GM12878 (cell line): ENCODE results near the gene SP2. TPM values are rescaled to one million over a fixed set of nuclear protein-coding genes. Genes with fewer than 3 reads are reported as not detected.

Experiments used
- ATAC-seq: fragments of 200-7000 bp; cut with Tn5 transposase; 3 replicates; pipeline ENCODE4 v1.9.1; 2020; ENCODE audit warnings: mild to moderate bottlenecking, moderate library complexity
- BruUV-seq: library from RNA; stranded (reverse); fragments of 400-500 nt; replicated peaks from 2 replicates; lab custom pipeline; 2021; lab: Mats Ljungman, UMichigan
- CTCF ChIA-PET: fragments of 300-600 bp; sonication (Branson Sonifier 250); formaldehyde crosslinking; extraction: SDS; loops from one replicate; lab custom pipeline; 2021; ENCODE audit warnings: inconsistent platforms; lab: Yijun Ruan, JAX
- POLR2A ChIA-PET: fragments of 350-600 bp; formaldehyde crosslinking; extraction: SDS; loops from one replicate; lab custom pipeline; 2021; ENCODE audit warnings: inconsistent platforms; lab: Charles Lee
- RAD21 ChIA-PET: fragments of 300-600 bp; sonication (Branson Sonifier 250); formaldehyde crosslinking; loops from one replicate; lab custom pipeline; 2023; ENCODE audit warnings: antibody characterized with exemption; ENCODE audit not compliant: unreplicated experiment; lab: Charles Lee
- SMC1A ChIA-PET: fragments of 300-600 bp; sonication (Branson Sonifier 250); formaldehyde crosslinking; loops from one replicate; lab custom pipeline; 2023; ENCODE audit not compliant: unreplicated experiment, uncharacterized antibody; lab: Charles Lee
- DNase-seq: peaks from one replicate; pipeline ENCODE4 v3.0.0-alpha.2; 2011; ENCODE audit warnings: low read depth, low spot score
- FAIRE-seq: peaks from 3 replicates; lab custom pipeline; 2011; peaks lifted over from hg19 to GRCh38; lab: Jason Lieb, UNC
- H2AFZ ChIP-seq: 2 replicates; pipeline ENCODE4 v1.6.0; 2011; ENCODE audit warnings: low read depth, low read length, control low read depth; ENCODE audit not compliant: control insufficient read depth
- H3K27ac ChIP-seq: 2 replicates; pipeline ENCODE4 v1.5.1; 2011; ENCODE audit warnings: control low read depth; ENCODE audit not compliant: control insufficient read depth, insufficient read depth
- H3K27me3 ChIP-seq, 2 experiments: replicated peaks in 1 of 2; 2 replicates each; pipeline versions ENCODE4 v1.6.0 to v1.6.1; 2011; ENCODE audit warnings: low read length in 1 of 2; ENCODE audit not compliant: control insufficient read depth in 2 of 2, insufficient read depth in 2 of 2
- H3K36me3 ChIP-seq, 2 experiments: 2 replicates each; pipeline ENCODE4 v1.5.1; 2011; ENCODE audit warnings: low read length in 1 of 2; ENCODE audit not compliant: control insufficient read depth in 2 of 2, insufficient read depth in 2 of 2
- H3K4me1 ChIP-seq: 2 replicates; pipeline ENCODE4 v1.6.1; 2011; ENCODE audit warnings: mild to moderate bottlenecking, low read length, moderate library complexity, mixed read lengths; ENCODE audit not compliant: control insufficient read depth, insufficient read depth
- H3K4me2 ChIP-seq: 2 replicates; pipeline ENCODE4 v1.6.0; 2011; ENCODE audit warnings: control low read depth; ENCODE audit not compliant: control insufficient read depth, insufficient read depth
- H3K4me3 ChIP-seq: fragments of 200-600 bp; sonication (generic); 2 replicates; pipeline ENCODE4 v1.5.1; 2016
- H3K79me2 ChIP-seq: 2 replicates; pipeline ENCODE4 v1.6.0; 2011; ENCODE audit warnings: low read length; ENCODE audit not compliant: control insufficient read depth, insufficient read depth
- H3K9ac ChIP-seq: 2 replicates; pipeline ENCODE4 v1.8.0; 2011; ENCODE audit warnings: low read length, control low read depth, mixed read lengths; ENCODE audit not compliant: control insufficient read depth, insufficient read depth
- H3K9me3 ChIP-seq: replicated peaks from 3 replicates; pipeline ENCODE4 v1.5.1; 2011; ENCODE audit warnings: mild to moderate bottlenecking, low read length; ENCODE audit not compliant: control insufficient read depth, insufficient read depth
- H4K20me1 ChIP-seq: 2 replicates; pipeline ENCODE4 v1.6.0; 2011; ENCODE audit not compliant: control insufficient read depth, insufficient read depth
- ATF7 ChIP-seq: fragments of 450-650 bp; IDR thresholded peaks from 2 replicates; pipeline ENCODE4 v1.6.1; 2016; ENCODE audit warnings: low read depth, mild to moderate bottlenecking
- CBFB ChIP-seq: IDR thresholded peaks from 2 replicates; pipeline ENCODE4 v1.6.1; 2016; ENCODE audit warnings: antibody characterized with exemption, low read depth
- CBX3 ChIP-seq: fragments of 200-600 bp; sonication (generic); IDR thresholded peaks from 2 replicates; pipeline ENCODE4 v1.6.1; 2016; ENCODE audit warnings: low read depth, borderline replicate concordance
- CHD2 ChIP-seq: IDR thresholded peaks from 2 replicates; pipeline ENCODE4 v1.6.1; 2011; ENCODE audit warnings: low read depth, low read length, improper control_type of control experiment, borderline replicate concordance
- CREM ChIP-seq: IDR thresholded peaks from 2 replicates; pipeline ENCODE4 v1.6.1; 2014; ENCODE audit warnings: antibody characterized with exemption, low read depth
- EP300 ChIP-seq, 2 experiments: fragments of 150-350 bp in 1 of 2; IDR thresholded peaks; 2 replicates each; pipeline ENCODE4 v1.6.1; 2011 to 2012; ENCODE audit warnings: low read depth in 2 of 2, low read length in 2 of 2, borderline replicate concordance in 1 of 2, improper control_type of control experiment in 1 of 2, inconsistent platforms in 1 of 2; ENCODE audit not compliant: control insufficient read depth in 1 of 2
- ESRRA ChIP-seq: IDR thresholded peaks from 2 replicates; pipeline ENCODE4 v1.6.1; 2012; ENCODE audit warnings: mild to moderate bottlenecking, low read length, improper control_type of control experiment
- NBN ChIP-seq: fragments of 450-650 bp; IDR thresholded peaks from 2 replicates; pipeline ENCODE4 v1.6.1; 2016
- NR2F1 ChIP-seq: fragments of 450-650 bp; conservative IDR thresholded peaks from 2 replicates; pipeline ENCODE4 v1.6.1; 2017; ENCODE audit warnings: mild to moderate bottlenecking
- PAX8 ChIP-seq: fragments of 450-650 bp; IDR thresholded peaks from 2 replicates; pipeline ENCODE4 v1.6.1; 2017; ENCODE audit warnings: mild to moderate bottlenecking, moderate library complexity
- RAD21 ChIP-seq: IDR thresholded peaks from 2 replicates; pipeline ENCODE4 v1.6.1; 2011; ENCODE audit warnings: mild to moderate bottlenecking, low read depth, low read length, moderate library complexity; ENCODE audit not compliant: insufficient read depth
- RCOR1 ChIP-seq: conservative IDR thresholded peaks from 2 replicates; pipeline ENCODE4 v1.6.1; 2012; ENCODE audit warnings: low read depth, low read length, improper control_type of control experiment
- RUNX3 ChIP-seq: IDR thresholded peaks from 2 replicates; pipeline ENCODE4 v1.6.1; 2012; ENCODE audit warnings: low read length, inconsistent platforms
- SMAD1 ChIP-seq: fragments of 450-650 bp; IDR thresholded peaks from 2 replicates; pipeline ENCODE4 v1.6.1; 2018; ENCODE audit warnings: mild to moderate bottlenecking, low read depth; ENCODE audit not compliant: partially characterized antibody
- SMC3 ChIP-seq: IDR thresholded peaks from 2 replicates; pipeline ENCODE4 v1.6.1; 2011; ENCODE audit warnings: low read length, improper control_type of control experiment, borderline replicate concordance
- ZNF24 ChIP-seq: fragments of 450-650 bp; IDR thresholded peaks from 2 replicates; pipeline ENCODE4 v1.6.1; 2017; ENCODE audit warnings: antibody characterized with exemption, mild to moderate bottlenecking
- ZSCAN29 ChIP-seq: fragments of 450-650 bp; IDR thresholded peaks from 2 replicates; pipeline ENCODE4 v1.6.1; 2017; ENCODE audit warnings: mild to moderate bottlenecking, moderate library complexity
- WGBS: methylation state at CpG from one replicate; pipeline ENCODE4 v1.1.6; 2016; ENCODE audit warnings: low lambda C conversion rate; ENCODE audit not compliant: insufficient replicate concordance, insufficient coverage; ENCODE audit errors: missing lambda C conversion rate; 5-methylcytosine and 5-hydroxymethylcytosine counted together
- in situ Hi-C: fragments of 300-500 bp; cut with MboI; formaldehyde crosslinking; loops from 9 replicates; pipeline ENCODE4 v1.14.3; 2018; ENCODE audit warnings: mixed read lengths
- intact Hi-C: fragments of 100-400 bp; cut with micrococcal nuclease; formaldehyde crosslinking; loops from one replicate; pipeline ENCODE4 v1.14.2; 2022; ENCODE audit not compliant: unreplicated experiment
- polyA plus RNA-seq, 11 experiments: library from polyadenylated mRNA; depleted of rRNA in 4 of 11; unstranded in 6 of 11; stranded (reverse) in 5 of 11; fragments of >200 nt; fragmentation: Nextera tagmentation in 4 of 11; fragmentation: Illumina TruSeq in 1 of 11; extraction: Ambion mirVana in 4 of 11; extraction: Trizol in 1 of 11; gene quantifications; 1 replicate in 1 of 11; 2 replicates in 10 of 11; pipeline versions ENCODE4 v1.2.1 to v1.2.3, GENCODE V29; 2011 to 2016; ENCODE audit warnings: inconsistent platforms in 2 of 11, missing spikeins in 2 of 11, low read depth in 1 of 11
- total RNA-seq, 4 experiments: library from RNA; depleted of rRNA in 3 of 4; stranded (reverse); fragments of >200 nt in 3 of 4; fragmentation: Illumina TruSeq in 1 of 4; extraction: Trizol in 1 of 4; gene quantifications; 2 replicates each; pipeline versions ENCODE4 v1.2.1 to v1.2.3, GENCODE V29; 2013 to 2021
- TF ChIP-seq, protein P1 (sequence below): fragments of 450-650 bp; IDR thresholded peaks from 2 replicates; pipeline ENCODE4 v1.6.1; 2017; ENCODE audit warnings: antibody characterized with exemption, mild to moderate bottlenecking, moderate library complexity

SP2 gene
- total and polyA plus RNA-seq, 10 of the 15 experiments (the other 5 are each of a cell fraction or from before 2014, with no cell fraction given) = 1.2 to 19.1 (median 4.8) TPM

DNA sequence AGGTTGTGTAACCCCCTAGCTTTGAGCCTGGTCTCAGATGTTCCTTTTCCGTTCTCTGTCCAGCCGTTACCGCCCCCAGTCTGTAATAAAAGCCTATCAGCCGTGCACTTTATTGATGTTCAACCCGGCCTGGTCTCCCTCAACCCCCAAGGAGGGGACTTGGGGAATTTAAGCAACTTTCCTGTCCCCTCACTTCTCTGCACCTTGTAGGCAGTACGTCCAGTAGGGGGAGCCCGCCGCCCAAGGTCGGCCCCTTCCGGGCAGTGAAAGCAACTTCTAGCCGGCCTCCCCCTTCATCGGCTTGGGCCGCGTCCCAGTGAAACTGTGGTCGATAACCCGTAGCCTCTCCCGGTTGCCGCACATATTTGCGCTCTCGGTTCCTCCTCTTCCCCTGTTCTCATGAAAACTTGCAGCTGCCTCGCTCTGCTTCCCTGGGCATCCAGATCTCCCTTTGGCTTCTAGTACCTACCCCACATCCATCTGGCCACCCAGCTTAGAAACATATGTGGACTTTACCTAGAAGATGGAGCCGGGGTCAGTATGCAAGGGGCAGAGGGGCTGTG, 53.2 kb downstream of the SP2 start:
- Histone ChIP-seq H3K79me2 (no peaks in the 10 kb centered on the region), H3K9ac (peak overlapping the region; percentile 47), H3K4me3 (peak overlapping the region; percentile 41; the same call in 1 of the 2 replicates), H3K4me1 (peaks cover 44% of the 10 kb centered on the region), H2AFZ (peak overlapping the region; percentile 58), H3K36me3 (peaks cover 3 to 8% of the 10 kb centered on the region in 2 experiments), H3K9me3 (no peaks in the 10 kb centered on the region), H3K4me2 (peak overlapping the region; percentile 84), H3K27me3 (no peaks in the 10 kb centered on the region), H4K20me1 (no peaks in the 10 kb centered on the region), H3K27ac (peak overlapping the region; percentile 74)
- ChIA-PET POLR2A (interaction anchor here (0.7 to 4.6 kb wide), 8 partner anchors 11 to 291 kb away, joined by 3 to 39 read pairs (median 6); partner anchors contain the start of genes CDK5RAP3 and SP2), RAD21 (interaction anchor here (0.6 to 7.6 kb wide), 21 partner anchors 8 to 124 kb away, joined by 3 to 126 read pairs (median 6); partner anchors contain the start of genes CDK5RAP3, PNPO, SCRN2 and SP6), CTCF (interaction anchor here (0.6 to 18.1 kb wide), 31 partner anchors 9 to 429 kb away, joined by 3 to 463 read pairs (median 5); partner anchors contain the start of genes CDK5RAP3, NFE2L1, PNPO and PRR15L), SMC1A (interaction anchor here (0.9 to 8.1 kb wide), 18 partner anchors 8 to 163 kb away, joined by 3 to 158 read pairs (median 8); partner anchors contain the start of genes CDK5RAP3, PNPO, SCRN2 and SP2)
- peak; percentile 84 for FAIRE-seq
- DNase-seq = peak; percentile 53
- intact Hi-C loops = loop anchor here (1.0 kb wide), 2 partner anchors 21 to 69 kb away; no protein-coding TSS in a partner anchor
- ATAC-seq = peak; percentile 92
- WGBS = under 1% methylated on average over 22 of the region's 22 CpGs
- no TSS peak for BruUV-seq
- in situ Hi-C loops = no loop called here
- peak; percentile 24; the same call in 1 of the 2 replicates for TF ChIP-seq CREM
- TF ChIP-seq EP300 (IDR thresholded peaks at IDR 0.05; ENCODE audit: borderline replicate concordance in 1 of 2, control insufficient read depth in 1 of 2, low read depth in 2 of 2, low read length in 2 of 2) = peak in 1 of 2 experiments; percentile 45; a peak in 1 of 4 replicates
- no peak for TF ChIP-seq PAX8
- TF ChIP-seq CHD2 = 0 out of 2 replicates have a peak, but pooled peaks have one; percentile 61
- peak; percentile 86 for TF ChIP-seq RAD21
- TF ChIP-seq CBFB = peak; percentile 41; the same call in 1 of the 2 replicates
- peak; percentile 69 for TF ChIP-seq SMC3
- TF ChIP-seq SMAD1 = no peak
- peak; percentile 58 for TF ChIP-seq NBN
- TF ChIP-seq, protein P1, sequence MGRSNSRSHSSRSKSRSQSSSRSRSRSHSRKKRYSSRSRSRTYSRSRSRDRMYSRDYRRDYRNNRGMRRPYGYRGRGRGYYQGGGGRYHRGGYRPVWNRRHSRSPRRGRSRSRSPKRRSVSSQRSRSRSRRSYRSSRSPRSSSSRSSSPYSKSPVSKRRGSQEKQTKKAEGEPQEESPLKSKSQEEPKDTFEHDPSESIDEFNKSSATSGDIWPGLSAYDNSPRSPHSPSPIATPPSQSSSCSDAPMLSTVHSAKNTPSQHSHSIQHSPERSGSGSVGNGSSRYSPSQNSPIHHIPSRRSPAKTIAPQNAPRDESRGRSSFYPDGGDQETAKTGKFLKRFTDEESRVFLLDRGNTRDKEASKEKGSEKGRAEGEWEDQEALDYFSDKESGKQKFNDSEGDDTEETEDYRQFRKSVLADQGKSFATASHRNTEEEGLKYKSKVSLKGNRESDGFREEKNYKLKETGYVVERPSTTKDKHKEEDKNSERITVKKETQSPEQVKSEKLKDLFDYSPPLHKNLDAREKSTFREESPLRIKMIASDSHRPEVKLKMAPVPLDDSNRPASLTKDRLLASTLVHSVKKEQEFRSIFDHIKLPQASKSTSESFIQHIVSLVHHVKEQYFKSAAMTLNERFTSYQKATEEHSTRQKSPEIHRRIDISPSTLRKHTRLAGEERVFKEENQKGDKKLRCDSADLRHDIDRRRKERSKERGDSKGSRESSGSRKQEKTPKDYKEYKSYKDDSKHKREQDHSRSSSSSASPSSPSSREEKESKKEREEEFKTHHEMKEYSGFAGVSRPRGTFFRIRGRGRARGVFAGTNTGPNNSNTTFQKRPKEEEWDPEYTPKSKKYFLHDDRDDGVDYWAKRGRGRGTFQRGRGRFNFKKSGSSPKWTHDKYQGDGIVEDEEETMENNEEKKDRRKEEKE = no peak
- no peak for TF ChIP-seq ATF7
- TF ChIP-seq CBX3 = no peak
- TF ChIP-seq ZNF24 = peak; percentile 7; the same call in 1 of the 2 replicates
- TF ChIP-seq RCOR1 = 0 out of 2 replicates have a peak, but pooled peaks have one; percentile 26
- peak; percentile 59 for TF ChIP-seq NR2F1
- TF ChIP-seq ZSCAN29 = peak; percentile 68; the same call in 1 of the 2 replicates
- TF ChIP-seq ESRRA = no peak
- TF ChIP-seq RUNX3 = peak; percentile 77
